GM19238 (cell line): Measurements from ENCODE around the gene LARP4.
A peak's percentile ranks its signal among the peaks of the same experiment; 100 is the strongest.
"Not testable (repeated sequence)": the region's sequence is repeated elsewhere in the genome, so short reads cannot be mapped to it uniquely, and the experiment has no call there.

ENCODE experiments used
- DNase-seq: peaks from one replicate; pipeline ENCODE4 v3.0.0; 2011; ENCODE audit warnings: low spot score; ENCODE audit not compliant: insufficient read length

The LARP4 gene

GRCh38 chr12:50400638-50401499, at the start of gene LARP4:
Gene LARP4, plus strand, starts transcription at chr12:50400885. Its CDS starts 126 bp downstream, at chr12:50401011.
- DNase-seq, result peak; percentile 90

- DNase-seq, result no peak
Measured at GRCh38 chr12:50351120-50352043, 49.3 kb upstream of the LARP4 start.

GRCh38 chr12:50353404-50353803, 47.3 kb upstream of the LARP4 start:
- DNase-seq, result no peak

- DNase-seq, result no peak
Measured at GRCh38 chr12:50353869-50354593, 46.7 kb upstream of the LARP4 start.

- no peak for DNase-seq
Measured at GRCh38 chr12:50354908-50355307, 45.8 kb upstream of the LARP4 start.

GRCh38 chr12:50355365-50355764, 45.3 kb upstream of the LARP4 start:
- no peak for DNase-seq

GRCh38 chr12:50362671-50363070, 38.0 kb upstream of the LARP4 start:
- no peak for DNase-seq

- no peak for DNase-seq
Measured at GRCh38 chr12:50363141-50363540, 37.5 kb upstream of the LARP4 start.

- DNase-seq, result no peak
Measured at GRCh38 chr12:50365709-50366406, 34.8 kb upstream of the LARP4 start.

GRCh38 chr12:50370672-50371071, 30.0 kb upstream of the LARP4 start:
- DNase-seq, result not testable (repeated sequence)

- DNase-seq, result no peak
Measured at GRCh38 chr12:50375802-50376201, 24.9 kb upstream of the LARP4 start.

GRCh38 chr12:50380761-50381325, 19.8 kb upstream of the LARP4 start:
- no peak for DNase-seq

GRCh38 chr12:50387487-50387886, 13.2 kb upstream of the LARP4 start:
- DNase-seq, result no peak

GRCh38 chr12:50387972-50388478, 12.7 kb upstream of the LARP4 start:
- no peak for DNase-seq

GRCh38 chr12:50388793-50389192, 11.9 kb upstream of the LARP4 start:
- not testable (repeated sequence) for DNase-seq

GRCh38 chr12:50390316-50390741, 10.4 kb upstream of the LARP4 start:
- DNase-seq, result no peak

- no peak for DNase-seq
Measured at GRCh38 chr12:50394469-50395029, 6.1 kb upstream of the LARP4 start.

GRCh38 chr12:50397117-50397650, 3.5 kb upstream of the LARP4 start:
- DNase-seq, result no peak

GRCh38 chr12:50398931-50399330, 1.8 kb upstream of the LARP4 start:
- DNase-seq, result no peak
